ENCODE measurements around the gene KCNJ6.

DNA sequence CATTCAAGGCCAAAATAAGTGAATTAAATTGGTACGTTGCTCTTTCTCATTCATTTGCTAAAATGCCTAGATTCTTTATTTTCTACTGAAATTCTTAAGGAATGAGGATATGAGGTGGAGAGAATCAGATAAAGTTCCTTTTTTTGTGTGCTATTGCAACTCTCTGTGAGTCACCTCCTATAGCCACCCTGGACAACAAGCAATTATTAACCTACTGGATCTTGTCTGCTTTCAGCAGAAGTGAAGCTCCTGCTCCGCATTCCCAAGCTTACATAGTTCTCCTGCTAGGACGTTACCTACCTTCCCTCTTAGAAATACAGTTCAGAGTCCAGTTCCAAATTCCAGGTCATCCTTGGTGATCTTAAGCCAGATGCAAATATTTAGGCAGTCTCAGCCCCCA, 4.8 kb upstream of the KCNJ6 start:
- TF ChIP-seq, protein P1, sequence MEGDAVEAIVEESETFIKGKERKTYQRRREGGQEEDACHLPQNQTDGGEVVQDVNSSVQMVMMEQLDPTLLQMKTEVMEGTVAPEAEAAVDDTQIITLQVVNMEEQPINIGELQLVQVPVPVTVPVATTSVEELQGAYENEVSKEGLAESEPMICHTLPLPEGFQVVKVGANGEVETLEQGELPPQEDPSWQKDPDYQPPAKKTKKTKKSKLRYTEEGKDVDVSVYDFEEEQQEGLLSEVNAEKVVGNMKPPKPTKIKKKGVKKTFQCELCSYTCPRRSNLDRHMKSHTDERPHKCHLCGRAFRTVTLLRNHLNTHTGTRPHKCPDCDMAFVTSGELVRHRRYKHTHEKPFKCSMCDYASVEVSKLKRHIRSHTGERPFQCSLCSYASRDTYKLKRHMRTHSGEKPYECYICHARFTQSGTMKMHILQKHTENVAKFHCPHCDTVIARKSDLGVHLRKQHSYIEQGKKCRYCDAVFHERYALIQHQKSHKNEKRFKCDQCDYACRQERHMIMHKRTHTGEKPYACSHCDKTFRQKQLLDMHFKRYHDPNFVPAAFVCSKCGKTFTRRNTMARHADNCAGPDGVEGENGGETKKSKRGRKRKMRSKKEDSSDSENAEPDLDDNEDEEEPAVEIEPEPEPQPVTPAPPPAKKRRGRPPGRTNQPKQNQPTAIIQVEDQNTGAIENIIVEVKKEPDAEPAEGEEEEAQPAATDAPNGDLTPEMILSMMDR (IDR thresholded peaks at IDR 0.05; ENCODE audit: low read depth, low read length, missing input control) = no peak
- TF ChIP-seq, protein P2, sequence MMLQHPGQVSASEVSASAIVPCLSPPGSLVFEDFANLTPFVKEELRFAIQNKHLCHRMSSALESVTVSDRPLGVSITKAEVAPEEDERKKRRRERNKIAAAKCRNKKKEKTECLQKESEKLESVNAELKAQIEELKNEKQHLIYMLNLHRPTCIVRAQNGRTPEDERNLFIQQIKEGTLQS (IDR thresholded peaks at IDR 0.05) = no peak
- TF ChIP-seq GABPA (IDR thresholded peaks at IDR 0.05 in 1 of 2, conservative IDR thresholded peaks at IDR 0.05 in 1 of 2) = no peak

Measured in liver (tissue), 3 donors.